Measurements from ENCODE around the gene SPAG17.

SPAG17 gene

DNA sequence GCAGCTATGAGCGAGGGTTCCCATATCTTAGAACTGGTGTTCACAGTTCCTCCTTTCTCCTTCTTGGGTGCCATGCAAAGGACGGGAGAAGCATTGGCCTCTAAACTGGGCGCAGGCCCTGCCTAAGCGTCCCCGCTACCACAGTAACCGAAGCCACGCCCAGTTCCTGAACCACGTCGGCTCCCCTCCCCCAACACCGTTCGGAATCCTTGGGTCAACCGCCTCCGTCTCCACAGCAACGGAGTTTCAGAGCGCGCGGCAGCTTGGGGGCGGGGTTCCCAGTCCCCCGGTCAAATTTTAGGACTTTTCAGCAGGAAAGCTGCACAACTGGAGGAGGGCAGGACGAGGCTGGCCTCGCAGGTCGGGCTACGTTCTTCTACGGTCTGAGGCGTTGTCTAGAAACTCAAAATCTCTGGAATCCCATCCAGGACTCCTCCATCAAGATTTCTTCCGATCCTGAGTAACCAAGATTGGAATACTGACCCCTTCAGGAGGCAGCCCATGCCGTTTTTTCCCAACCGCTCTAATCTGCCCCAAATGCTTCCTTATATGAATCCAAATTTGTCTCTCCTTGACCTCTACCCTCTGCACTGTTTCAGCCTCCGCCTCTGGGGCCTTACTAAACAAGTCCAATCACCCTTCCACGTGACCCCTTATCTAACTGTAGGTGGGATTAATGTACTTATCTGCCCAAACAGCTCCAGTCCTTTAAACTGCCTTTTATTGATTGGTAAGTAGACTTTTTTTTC, at the start of gene SPAG17:
SPAG17 (minus strand) TSS at position 145 of the 749 bp plus-strand sequence; CDS start at position 74, 71 bp downstream.
- DNase-seq (ENCODE audit: low read depth), result no peak

DNA sequence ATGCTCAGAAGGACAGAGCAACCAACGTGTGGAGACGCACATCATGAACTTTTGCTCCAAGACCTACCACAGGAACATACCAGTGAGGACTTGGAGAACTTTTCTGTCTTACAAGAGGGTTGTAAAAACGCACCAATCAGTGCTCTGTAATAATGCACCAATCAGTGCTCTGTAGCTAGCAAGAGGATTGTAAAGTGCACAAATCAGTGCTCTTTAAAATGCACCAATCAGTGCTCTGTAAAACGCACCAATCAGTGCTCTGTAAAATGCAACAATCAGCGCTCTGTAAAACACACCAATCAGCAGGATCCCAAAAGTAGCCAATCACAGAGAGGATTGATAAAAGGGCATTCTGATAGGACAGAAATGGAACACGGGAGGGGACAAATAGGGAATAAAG, 40.4 kb upstream of the SPAG17 start:
- DNase-seq (ENCODE audit: low read depth), result no peak

DNA sequence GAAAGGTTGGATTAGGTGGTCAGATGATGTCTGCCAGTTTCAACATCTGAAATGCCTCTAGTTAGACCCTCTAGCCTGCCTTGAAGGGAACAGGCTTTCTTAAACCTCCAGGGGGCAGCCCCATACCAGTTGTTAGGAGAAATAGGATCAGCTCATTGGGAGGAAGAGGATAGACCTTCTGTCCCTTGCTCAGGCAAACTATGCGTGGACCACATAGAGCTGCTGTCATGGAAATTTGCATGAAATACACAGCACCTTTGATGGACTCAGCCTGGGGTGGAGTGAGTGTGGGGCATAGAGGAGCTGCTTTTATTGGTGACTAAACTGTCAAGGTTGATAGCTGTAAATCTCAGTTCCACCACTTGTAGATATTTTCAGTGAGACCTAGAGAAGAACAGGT, 38.4 kb upstream of the SPAG17 start:
- no peak for DNase-seq (ENCODE audit: low read depth)

DNA sequence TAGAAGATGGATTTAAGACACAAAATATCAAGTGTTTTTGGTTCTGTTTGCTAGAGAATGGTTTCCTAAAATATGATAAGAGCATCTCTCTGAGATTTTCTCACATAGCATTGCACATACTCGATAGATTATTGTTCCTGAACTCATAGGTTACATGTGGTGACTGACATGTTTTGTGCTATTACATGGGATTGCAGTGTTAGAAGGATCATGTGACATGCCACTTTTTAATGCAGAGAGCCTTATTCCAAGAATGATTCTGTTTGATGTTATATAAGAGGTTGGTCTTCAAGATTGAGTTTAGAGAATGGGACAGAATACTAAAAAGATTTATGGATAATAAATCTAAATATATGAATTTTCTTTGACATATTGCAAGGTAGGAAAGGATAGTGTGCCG, 34.4 kb upstream of the SPAG17 start:
- DNase-seq (ENCODE audit: low read depth), result no peak

DNA sequence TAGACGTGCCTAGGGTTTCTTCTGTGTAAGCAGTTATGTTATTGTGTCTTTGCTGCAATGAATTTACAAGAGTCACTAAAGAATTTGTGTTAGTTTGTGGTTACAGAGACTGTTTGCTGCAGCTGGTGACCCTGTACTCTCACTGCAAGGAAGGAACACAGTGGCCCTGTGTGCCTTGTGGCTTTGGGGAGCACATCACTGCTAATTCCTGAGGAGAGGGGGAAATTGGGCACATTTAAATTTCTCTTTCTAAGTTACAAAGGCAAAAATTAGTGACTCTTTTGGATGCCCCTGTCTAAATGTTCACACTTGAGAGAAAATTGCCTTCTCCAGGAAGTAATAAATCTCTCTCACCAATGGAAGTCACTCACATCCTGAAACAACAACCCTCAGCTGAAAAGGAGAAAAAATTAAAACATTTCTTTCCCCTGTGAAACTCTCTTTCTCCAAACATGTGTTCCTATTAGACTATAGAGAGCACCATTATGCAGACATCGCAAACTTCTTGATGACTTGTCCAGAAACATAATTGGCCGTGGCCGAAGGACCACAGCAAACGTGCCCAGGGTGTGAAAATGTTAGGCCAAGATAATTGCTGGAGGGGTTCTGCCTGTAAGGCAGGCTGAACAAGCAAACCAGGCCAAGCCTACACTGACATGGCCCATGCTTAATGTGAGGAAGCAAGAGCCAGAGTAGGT, 32.3 kb upstream of the SPAG17 start:
- DNase-seq (ENCODE audit: low read depth), result no peak

GRCh38 chr1:118214866-118215265, 29.8 kb upstream of the SPAG17 start:
- DNase-seq (ENCODE audit: low read depth), result no peak

GRCh38 chr1:118210723-118211110, 25.7 kb upstream of the SPAG17 start:
- no peak for DNase-seq (ENCODE audit: low read depth)

- no peak for DNase-seq (ENCODE audit: low read depth)
Measured at GRCh38 chr1:118210051-118210722, 25.2 kb upstream of the SPAG17 start.

GRCh38 chr1:118209648-118210047, 24.6 kb upstream of the SPAG17 start:
- no peak for DNase-seq (ENCODE audit: low read depth)

GRCh38 chr1:118206966-118207365, 21.9 kb upstream of the SPAG17 start:
- DNase-seq (ENCODE audit: low read depth), result no peak

DNA sequence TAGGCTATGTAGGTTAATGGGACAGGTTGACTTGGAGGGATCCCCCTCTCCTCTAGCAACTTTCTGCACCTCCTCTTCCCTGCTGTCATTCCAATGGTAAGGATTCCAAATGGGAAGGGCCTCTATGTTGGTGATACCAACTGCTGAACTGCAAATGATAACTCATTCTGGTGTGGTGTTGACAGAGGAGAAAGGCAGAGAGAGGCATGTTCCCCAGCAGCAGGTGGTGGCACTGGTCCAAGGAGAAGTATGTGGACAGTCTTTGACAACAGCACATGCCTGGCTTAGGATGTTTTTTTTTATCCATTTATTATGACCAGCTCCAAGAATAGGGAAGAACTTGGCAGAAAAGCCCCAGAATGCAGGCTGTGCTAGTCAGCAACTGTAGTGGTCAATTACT, 19.6 kb upstream of the SPAG17 start:
- DNase-seq (ENCODE audit: low read depth), result no peak

DNA sequence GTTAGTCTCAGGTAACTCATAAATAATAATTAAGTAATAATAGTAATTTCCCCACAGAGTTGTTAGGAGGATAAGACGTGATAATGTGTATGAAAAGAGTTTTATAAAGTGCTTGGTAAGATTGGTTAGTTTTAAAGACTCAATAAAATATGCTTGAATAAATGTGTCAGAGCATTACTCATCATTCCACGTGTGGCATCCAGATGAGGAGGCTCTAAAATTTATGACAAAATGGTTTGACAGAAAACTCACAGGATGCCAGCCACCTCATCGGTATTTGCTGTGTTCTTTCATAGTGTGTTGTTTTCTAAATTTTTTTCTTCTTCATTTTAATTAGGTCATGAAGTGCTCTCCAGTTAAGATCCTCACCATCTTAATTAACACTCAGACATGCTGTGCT, 19.1 kb upstream of the SPAG17 start:
- no peak for DNase-seq (ENCODE audit: low read depth)

GRCh38 chr1:118202076-118202608, 17.1 kb upstream of the SPAG17 start:
- DNase-seq (ENCODE audit: low read depth), result no peak

GRCh38 chr1:118201524-118201923, 16.5 kb upstream of the SPAG17 start:
- no peak for DNase-seq (ENCODE audit: low read depth)

- no peak for DNase-seq (ENCODE audit: low read depth)
Measured at GRCh38 chr1:118200836-118201235, 15.8 kb upstream of the SPAG17 start.

- no peak for DNase-seq (ENCODE audit: low read depth)
Measured at GRCh38 chr1:118190561-118190960, 5.5 kb upstream of the SPAG17 start.

- DNase-seq (ENCODE audit: low read depth), result no peak
Measured at GRCh38 chr1:118189564-118189963, 4.5 kb upstream of the SPAG17 start.

- no peak for DNase-seq (ENCODE audit: low read depth)
Measured at GRCh38 chr1:118188411-118188810, 3.4 kb upstream of the SPAG17 start.

DNA sequence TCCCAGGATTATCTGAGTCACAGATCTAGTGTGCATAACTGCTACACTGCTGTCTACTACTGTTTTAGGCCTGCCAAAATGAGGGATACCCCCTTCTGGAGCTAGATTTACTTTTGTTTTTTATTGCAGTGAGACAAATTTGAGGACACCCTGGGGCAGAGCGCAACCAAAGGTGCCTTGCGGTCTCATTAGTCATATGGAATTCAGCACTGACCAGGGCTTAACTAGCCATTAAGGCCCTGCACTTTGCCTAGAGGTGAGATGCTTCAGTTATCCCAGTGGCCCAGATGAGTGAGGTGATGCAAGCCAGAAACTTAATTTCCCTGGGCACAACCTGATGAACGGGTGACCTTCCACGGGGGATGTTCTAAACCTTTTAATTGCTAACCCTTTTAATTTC, 998 bp upstream of the SPAG17 start:
- DNase-seq (ENCODE audit: low read depth), result no peak

- no peak for DNase-seq (ENCODE audit: low read depth)
Measured at GRCh38 chr1:118184739-118185083, 317 bp downstream of the SPAG17 start.

DNA sequence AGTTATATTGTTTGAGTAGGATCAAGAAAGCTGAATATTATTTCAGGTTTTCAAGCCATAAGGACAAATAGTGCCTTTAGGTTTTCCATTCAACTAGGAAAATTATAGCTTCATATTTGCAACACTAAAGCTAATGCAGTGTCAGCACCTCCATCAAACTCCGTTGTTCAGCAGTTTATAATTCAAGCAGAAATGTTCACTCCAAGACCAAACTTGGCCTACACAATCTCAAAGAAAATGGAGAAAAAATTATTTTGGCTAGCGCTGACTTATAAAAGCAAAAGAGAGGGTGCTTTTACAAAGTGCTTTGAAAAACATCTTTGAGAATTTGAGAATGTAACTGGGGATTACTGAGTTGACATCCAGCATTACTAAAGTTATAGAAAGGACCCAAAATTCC, 1.4 kb downstream of the SPAG17 start:
- DNase-seq (ENCODE audit: low read depth), result no peak

DNA sequence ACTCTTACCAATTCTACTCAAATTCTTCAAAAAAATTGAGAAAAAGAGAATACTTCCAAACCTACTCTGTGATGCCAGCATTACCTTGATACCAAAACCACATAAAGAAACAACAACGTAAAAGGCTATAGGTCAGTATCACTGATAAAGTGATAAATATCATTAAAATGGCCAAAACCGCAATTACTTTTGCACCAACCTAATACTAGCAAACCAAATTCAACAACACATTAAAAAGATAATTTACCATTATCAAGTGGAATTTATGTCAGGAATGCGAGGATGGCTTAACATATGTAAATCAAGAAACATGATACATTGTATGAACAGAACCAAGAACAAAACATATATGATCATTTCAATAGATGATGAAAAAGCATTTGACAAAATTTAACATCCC, 7.0 kb downstream of the SPAG17 start:
- DNase-seq (ENCODE audit: low read depth), result no peak

DNA sequence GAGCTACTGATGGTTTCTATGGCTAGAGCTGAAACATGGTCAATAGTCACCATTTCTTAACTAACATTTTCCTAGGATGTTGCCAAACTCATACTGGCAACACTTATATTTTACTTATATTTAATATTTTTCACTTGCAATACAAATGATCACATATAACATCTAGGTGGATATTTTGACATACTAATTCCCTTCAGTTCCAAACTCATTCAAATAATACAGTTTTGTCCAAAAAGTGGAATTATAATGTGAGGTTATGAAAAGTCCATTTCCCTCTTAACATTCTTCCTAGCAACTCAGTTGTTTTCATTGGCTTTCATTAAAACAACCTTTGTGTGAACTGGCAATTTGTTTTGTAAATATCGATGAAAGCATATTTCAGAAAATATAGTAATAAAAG, 16.0 kb downstream of the SPAG17 start:
- no peak for DNase-seq (ENCODE audit: low read depth)
